Mucosa of gallbladder (tissue), 1 donor: ENCODE measurements around the gene AP2A2. TPM values are rescaled to one million over a fixed set of nuclear protein-coding genes. Genes with fewer than 3 reads are reported as not detected.
"Not testable (repeated sequence)": the region's sequence is repeated elsewhere in the genome, so short reads cannot be mapped to it uniquely, and the experiment has no call there.

Source experiments
- DNase-seq: peaks from one replicate; pipeline ENCODE4 v3.0.0-alpha.2; 2020; ENCODE audit warnings: low spot score
- total RNA-seq: library from RNA; stranded (reverse); gene quantifications from one replicate; pipeline ENCODE4 v1.2.1, GENCODE V29; 2021
- donor health status: DM: no; HTN: no; CAD: no.

AP2A2 gene
- total RNA-seq, 1 donor from 2014 or later, result 91.8 TPM

DNA sequence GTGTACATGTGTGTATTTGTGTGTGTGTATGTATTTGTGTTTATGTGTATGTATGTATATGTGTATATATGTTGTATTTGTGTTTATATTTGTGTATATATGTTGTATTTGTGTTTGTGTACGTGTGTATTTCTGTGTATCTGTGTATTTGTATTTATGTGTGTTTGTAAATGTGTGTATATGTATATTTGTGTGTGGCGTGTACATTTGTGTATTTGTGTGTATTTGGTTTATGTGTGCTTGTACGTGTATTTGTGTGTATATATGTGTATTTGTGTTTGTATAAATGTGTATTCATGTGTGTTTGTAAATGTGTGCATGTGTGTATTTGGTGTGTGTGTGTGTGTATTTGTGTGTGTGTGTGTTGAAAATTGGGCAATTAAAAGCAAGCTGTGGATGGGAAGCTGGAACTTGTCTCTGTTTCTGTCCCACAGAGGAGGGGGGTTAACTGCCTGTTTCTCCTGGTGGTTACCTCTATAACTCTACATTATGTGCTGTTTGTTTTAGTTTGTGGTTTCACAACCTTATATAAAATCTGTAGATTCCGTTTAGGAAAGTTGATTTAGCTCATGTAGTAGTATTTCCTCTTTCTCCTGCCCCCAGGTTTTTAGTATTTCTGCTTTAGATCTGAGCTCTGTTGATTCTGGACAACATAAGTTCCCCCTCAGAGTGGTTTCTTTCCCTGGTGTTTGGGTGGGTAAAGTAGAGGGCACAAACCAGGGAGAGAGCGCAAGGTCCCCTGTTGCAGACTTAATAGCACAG is 28.9 kb downstream of the AP2A2 start:
- DNase-seq, result no peak

DNA sequence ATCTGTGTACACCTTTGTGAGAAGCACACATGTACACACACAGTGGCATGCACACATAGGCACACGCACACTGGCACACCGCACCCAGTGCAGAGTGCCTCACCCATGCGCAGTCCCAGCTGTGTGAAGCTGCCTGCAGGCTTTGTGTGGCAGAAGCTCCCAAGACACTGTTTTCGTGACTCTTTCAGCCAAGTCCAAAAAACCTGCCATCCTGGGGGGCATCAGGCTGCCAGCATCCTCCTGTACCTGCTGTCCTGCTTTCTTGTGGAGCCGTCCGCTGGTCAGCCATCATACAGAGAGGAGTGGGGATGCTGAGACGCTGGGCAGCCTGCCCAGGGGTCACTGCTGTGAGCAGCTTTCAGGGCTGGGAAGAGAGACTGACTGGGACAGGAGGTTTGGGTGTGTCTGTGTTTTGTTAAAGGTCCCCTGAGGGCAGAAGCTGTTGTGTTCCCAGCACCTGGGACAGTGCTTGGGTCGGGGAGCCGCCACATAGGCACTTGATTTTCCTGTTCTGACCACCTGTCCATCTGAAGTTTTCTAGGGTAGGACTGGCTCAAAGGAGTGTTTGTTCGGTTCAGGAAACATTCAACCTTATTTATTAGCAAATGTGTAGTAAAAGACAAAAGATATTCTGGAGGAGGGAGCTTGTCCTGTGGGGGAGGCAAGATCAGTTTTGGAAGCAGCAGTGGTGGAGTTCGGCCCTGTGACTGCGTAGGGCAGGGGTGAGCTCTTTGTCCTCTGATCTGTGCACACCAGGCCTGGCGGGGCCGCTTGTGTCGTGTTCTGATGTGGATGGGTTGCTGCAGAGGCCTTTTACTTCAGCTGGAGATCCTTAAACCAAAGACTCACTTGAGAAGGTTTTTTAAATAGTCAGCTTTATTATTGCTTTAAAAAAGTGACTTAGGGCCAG is 29.7 kb downstream of the AP2A2 start:
- no peak for DNase-seq

DNA sequence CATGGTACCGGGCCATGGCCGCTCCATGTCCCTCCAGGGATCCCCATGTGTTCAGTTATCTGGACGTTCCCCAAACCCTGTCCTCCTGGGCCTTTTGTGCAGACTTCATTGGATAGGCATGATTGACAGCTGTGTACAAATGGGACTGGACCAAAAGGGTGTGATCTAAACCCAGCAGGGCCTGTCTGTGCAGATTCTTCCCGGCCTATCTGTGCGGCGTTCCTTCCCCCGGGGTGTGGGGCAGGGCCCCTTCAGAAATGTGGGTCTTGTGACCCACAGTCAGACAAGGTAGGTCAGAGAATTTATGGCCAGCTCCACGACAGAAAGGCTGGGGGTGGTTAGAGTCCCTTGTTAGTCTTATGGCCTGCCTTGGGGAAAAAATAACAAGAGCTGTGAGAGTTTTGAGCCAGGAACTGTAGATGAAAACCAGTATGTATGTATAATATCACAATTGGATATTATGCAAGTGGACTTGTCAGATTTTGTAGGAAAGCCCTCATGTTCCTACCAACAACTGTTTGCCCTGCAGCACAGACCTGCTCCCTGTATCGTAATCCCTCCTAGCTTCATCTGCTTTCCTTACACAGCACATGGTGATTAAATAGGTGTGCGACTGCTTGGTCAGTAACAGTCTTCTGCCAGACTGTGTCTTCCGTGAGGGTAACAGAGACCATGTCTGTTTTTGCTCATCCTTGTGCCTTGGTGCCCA is 31.7 kb downstream of the AP2A2 start:
- no peak for DNase-seq

DNA sequence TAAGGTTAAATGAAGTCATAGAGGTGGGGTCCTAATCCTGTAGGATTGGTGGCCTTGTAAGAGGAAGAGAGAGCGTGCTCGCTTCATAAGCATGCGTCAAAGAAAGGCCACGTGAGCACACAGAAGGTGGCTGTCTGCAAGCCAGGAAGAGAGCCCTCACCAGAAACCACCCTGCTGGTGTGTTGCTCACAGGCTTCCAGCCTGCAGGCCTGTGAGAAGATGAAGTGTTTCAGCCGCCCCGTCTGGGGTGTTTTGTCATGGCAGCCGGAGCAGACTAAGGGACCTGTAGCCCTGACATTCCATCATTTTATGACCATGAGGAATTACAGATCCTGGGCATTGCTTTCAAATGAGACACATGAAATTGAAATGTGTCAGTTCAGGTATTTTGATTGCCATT is 32.4 kb downstream of the AP2A2 start:
- DNase-seq, result no peak

DNA sequence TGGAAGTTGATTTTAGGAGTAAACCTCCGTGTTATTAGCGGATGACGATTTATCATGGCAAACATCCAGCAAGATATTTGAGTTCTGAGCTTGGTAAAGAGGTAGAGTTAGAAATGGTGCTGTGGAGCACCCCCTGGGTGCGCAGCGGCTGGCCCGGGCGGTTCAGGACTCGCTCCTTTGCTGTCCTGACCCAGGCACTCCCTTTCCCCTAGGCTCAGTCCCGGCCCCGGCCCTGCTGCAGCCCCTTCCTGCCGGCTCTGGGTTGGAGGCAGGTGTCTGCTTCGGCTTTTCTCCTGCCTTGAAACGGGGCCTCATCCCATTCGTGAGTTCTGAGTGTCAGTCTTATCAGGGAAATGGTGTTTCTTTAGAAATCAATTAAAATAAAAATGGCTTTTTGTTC is 33.4 kb downstream of the AP2A2 start:
- DNase-seq, result no peak

DNA sequence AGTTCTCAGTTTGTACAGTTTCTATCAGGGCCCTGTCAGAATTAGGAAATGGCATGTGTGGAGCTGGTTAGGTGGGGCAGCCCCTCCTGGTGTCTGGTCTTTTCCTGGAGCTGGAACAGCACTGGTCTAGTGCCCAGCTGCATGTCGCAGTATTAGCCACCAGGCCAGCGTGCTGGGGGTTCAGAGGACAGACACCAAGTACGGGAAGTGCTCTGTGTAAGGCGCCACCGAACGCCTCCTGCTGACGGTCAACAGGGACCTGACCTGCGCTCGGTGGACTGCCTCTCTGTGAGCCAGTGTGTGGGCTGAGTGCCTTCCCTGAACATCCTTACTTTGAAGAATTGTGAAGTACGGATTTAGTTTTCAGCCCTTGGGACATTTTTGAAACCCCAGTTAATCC is 33.9 kb downstream of the AP2A2 start:
- DNase-seq, result no peak

DNA sequence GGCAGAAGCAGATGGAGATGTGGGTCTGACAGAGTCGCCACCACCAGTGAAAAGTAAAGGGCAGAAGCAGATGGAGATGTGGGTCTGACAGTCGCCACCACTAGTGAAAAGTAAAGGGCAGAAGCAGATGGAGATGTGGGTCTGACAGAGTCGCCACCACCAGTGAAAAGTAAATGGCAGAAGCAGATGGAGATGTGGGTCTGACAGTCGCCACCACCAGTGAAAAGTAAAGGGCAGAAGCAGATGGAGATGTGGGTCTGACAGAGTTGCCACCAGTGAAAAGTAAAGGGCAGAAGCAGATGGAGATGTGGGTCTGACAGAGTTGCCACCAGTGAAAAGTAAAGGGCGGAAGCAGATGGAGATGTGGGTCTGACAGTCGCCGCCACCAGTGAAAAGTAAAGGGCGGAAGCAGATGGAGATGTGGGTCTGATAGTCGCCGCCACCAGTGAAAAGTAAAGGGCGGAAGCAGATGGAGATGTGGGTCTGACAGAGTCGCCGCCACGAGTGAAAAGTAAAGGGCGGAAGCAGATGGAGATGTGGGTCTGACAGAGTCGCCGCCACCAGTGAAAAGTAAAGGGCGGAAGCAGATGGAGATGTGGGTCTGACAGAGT is 35.7 kb downstream of the AP2A2 start:
- not testable (repeated sequence) for DNase-seq

DNA sequence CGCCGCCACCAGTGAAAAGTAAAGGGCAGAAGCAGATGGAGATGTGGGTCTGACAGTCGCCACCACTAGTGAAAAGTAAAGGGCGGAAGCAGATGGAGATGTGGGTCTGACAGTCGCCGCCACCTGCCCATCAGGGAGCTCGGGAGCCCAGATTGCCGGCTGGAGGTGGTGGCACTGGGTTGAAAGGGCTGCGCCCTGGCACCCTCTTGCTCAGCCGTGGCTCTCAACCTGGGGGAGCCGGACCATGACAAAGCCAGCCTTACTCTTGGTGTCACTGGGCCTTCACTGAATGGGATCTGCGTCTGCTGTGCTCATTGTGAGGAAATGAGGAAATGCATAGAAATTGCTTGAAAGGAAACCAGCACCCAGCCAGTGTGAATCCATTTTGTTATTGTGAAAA is 36.3 kb downstream of the AP2A2 start:
- no peak for DNase-seq

DNA sequence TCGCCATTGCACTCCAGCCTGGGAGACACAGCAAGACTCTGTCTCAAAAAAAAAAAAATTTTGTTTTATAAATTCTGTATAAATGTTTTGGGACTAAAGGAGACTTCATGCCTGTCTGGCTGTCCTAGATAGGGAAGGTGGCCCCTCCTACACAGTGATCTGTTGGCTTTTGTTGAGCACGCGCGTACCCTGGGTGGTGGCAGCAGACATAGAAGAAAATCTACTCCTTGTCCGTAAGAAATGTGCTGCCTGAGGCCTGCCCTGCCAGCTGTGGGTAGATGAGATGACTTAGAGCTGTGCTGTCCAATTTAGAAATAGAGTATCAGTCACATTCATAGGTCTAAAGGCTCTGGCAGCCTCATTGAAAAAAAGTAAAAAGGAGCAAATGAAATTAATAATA is 37.0 kb downstream of the AP2A2 start:
- no peak for DNase-seq

DNA sequence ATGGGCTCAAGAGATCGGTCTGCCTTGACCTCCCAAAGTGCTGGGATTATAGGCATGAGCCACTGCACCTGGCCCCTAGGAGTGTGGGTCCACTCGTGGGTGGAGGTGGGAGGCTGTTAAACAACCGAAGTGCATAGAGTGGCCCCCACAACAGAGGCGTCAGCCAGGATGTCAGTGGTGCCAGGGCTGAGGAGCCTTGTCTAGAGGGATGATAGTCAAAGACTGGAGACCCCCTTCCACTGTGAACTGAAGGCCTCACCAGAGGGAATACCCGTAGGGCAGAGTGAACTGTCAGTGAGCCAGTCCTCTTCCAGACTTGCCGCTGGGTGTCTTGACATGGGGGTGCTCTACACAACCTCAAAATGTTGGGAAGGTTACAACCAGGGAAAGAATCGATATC is 38.2 kb downstream of the AP2A2 start:
- no peak for DNase-seq

DNA sequence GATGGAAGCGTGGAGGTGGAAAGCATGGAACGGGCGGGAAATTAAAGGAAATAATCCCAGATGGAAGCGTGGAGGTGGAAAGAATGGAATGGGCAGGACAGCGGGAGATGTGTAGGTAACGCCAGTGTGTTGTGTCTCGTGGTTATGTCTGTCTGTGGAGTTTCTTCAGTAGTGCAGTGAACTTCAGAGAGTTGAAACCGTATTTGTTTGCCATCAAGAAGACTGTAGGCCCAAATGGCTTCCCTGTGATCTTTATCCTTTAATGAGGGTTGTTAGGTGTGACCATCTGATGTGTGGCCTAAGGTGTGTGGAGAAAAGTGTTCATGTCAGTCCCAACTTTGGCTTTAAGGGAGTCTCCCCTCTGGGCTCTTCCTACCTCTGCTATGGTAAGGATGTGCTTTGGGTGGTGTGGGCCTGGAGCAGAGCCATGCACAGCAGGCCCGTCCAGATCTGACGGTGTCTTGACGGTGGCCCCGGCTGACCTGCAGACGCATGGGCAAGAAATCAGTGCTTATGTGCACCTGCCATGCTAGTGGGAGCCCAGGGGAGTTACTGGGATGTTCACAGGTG is 39.6 kb downstream of the AP2A2 start:
- no peak for DNase-seq

DNA sequence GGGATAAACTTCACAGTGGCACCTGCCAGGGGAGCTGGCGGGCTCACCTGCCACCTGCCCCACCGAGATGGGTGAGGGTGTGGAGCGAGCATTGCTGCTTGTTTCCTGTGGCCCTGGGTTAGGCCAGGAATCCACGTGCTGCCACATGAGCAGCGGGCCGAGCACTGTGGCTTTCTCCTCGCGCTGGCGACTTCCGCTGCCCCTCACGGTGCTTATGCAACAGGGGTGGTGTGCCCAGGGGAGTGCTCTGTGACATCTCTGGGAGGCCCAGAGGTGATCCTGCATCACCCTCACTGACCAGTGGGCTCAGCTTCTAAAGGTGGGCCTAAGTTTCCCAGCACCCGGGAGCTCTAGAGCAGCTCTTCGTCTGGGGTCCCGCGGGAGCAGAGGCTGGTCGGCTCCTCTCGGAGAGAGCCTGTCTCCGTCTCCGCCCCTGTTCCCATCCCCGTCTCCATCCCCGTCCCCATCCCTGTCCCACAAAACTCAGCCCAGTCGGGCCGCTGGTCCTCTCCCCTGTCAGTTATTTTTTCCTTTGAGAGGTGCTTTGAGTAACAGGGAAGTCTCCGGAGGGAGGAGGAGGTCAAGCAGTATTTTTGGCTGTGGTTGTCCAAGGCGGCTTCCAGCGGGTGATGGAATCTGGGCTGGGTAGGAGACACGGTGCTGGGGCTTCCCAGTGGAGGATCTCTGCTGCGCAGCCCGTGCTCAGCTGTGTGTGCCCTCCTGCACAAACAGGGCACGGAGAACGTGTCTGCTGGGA is 42.5 kb downstream of the AP2A2 start:
- no peak for DNase-seq

DNA sequence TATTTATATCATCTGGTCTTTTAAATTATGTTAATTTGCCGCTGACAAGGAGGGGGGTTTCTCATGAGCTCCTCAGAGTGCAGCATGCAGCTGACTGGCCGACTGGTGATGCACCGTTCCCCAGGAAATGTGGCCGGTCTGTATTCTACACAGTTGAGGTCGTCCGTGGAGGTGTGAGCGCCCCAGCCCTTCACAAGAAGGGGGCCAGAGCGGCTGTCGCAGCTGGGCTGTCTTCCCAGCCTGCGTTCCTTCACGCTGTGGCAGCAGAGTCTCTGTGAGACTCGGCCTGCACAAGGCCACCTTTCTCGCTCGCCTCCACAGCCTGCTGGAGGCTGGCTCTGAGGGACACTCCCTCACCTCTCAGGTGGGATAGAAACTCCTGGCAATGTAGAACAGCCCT is 43.2 kb downstream of the AP2A2 start:
- no peak for DNase-seq

DNA sequence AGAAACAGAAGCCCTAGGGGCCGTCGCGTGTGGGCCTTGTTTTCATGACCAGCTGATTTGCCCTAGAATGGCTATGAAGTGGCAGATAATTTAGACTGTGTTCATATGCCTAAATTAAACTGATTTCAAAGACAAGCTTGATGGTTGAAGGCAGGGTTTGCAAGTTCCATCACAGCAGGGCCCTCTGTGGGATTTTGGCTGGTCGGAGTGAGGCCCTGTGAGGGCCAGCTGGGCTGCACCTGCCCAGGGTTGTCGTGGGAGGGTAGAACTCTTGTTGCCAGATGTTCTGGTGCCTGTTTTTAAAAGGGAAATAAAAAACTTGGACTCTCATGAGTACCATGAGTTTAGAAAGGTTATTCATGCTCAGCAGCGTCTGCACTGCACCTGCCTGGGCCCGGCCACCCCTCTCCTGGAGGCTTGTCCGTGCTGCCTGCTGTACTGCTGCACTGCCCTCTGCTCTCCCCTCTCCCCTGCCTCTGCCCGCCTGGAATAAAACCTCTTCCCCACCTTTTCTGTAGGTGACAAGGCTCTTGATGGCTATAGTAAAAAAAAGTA is 44.1 kb downstream of the AP2A2 start:
- no peak for DNase-seq

DNA sequence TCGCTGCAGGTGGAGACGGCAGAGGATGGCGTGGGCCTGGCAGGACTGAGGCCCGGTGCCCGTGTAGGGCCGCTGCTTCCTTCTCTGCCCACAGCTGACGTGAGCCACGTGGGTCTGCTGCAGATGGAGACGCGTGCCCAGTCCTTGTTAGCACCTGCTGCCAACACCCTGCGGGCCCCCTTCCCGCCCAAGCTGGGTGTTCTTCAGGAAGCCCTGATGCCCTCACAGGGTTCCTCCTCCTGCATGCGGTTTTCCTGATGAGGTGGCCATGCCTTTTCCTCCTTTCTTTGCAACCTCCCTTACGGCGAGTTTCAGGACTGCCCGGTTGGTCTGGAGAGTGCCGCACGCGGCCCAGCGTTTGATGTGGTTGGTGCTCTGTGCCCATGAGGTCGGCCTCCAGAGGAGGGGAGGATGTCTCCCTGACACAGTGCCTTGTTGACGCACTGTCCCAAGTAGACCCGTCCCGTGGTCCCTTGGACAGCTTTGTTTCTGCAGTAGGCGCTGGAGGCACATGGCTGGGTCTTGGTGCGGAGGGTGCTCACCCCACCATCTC is 44.7 kb downstream of the AP2A2 start:
- no peak for DNase-seq

DNA sequence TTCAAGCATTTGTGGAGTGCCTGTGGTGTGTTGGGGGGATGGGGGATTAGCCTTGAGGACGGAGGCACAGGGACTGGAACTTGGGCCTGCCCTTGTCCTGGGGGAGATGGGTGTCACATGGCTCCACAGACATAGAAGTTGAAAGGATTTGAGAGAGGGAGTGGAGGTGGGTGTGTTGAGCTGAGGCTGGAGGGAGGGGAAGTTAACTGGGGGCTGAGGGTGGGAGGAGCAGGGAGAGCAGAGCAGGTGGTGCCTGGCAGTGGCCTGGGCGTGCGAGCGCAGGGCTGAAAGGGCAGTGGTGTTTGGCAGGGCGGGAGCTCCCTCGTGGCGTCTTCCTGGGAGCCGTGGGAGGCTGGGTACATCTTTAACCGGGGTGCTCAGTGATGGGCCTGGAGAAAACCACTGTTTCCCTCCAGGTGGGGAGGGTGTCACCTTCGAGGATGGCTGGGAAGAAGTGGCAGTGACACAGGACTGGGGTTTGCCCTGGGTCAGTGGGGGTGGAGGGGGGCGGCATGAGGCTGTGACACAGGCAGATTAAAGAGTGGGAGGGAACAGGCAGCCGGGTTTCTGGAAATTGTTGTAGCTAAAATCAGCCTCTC is 45.5 kb downstream of the AP2A2 start:
- DNase-seq, result no peak

DNA sequence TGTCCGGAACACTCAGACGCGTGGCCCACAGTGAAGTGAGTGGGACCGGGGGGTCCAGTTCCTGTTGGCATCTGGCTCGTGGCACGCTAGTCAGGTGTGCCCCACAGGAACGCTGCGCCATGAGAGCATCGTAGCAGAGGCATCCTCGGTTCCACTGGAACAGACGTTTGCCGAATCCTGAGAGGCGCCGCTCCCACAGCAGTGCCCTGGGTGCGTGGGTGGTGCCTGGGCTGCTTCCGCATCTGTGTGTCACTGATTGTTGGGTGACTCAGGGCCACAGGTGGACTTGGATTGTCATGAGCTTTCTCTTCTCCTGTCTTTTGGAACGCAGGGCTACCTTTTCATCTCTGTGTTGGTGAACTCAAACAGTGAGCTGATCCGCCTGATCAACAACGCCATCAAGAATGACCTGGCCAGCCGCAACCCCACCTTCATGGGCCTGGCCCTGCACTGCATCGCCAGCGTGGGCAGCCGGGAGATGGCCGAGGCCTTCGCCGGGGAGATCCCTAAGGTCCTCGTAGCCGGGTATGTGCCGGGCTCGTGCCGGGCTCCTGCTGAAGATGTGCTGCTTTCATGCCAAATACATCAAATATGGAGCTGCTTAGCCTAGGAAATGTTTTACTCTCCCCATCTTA is 46.2 kb downstream of the AP2A2 start:
- no peak for DNase-seq

DNA sequence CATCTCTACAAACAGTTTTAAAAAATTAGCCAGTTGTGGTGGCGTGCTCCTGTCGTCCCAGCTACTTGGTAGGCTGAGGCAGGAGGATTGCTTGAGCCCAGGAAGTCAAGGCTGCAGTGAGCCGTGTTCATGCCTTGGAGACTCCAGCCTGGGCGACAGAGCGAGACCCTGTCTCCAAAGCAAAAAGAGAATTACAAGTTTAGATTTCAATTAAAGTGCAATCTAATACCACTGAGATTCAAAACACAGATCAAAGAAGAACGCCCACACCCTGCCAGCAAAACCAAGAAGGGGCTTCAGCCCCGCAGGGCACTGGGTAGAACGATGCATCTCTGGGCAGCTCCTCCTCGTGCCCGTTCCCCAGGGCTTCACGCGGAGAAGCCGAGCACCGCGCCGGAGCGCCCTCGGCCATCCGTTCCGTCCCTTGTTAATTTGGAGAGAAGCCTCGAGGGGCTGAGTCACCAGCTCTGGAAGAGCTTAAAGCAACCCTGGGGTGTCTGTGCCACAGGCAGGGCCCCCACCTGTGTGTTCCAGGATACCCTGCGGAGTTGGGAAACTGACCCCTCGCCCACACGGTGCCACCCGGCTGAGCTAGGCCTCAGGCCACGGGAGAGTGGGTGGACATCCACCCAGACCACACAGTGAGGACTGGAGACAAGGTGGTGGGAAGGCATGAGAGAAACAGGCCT is 47.0 kb downstream of the AP2A2 start:
- DNase-seq, result no peak

DNA sequence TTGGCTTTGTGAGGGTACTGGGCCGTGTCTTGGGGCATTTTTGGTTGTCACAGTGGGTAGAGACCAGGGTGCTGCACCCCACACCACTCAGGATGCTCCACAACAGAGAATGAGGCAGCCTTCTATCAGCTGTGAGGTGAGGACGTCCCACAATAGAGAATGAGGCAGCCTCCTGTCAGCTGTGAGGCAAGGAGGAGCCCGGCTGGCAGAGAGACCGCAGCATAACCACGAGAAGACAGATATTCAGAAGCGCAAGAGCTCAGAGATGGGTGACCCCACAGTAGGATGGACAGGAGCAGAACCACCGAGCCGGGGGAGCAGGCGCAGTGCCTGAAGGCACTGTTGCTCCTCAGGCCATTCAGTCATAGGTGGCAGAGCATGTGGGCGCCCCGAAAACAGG is 47.6 kb downstream of the AP2A2 start:
- no peak for DNase-seq
